Progenitor cell of endocrine pancreas (in vitro differentiated cells): ENCODE results near the gene ERVFRD-1. TPM values are rescaled to one million over a fixed set of nuclear protein-coding genes. Genes with fewer than 3 reads are reported as not detected.

ENCODE experiments used
- DNase-seq: peaks from one replicate; pipeline ENCODE4 v3.0.0; 2021; ENCODE audit warnings: low spot score; ENCODE audit not compliant: unreplicated experiment
- H3K27ac Mint-ChIP-seq: 2 replicates; pipeline ENCODE4 v1.8.0; 2021; ENCODE audit warnings: mild to moderate bottlenecking, moderate library complexity, mixed read lengths
- H3K27me3 Mint-ChIP-seq: 2 replicates; pipeline ENCODE4 v1.8.0; 2021; ENCODE audit warnings: mixed read lengths
- H3K36me3 Mint-ChIP-seq: 2 replicates; pipeline ENCODE4 v1.8.0; 2022; ENCODE audit warnings: mixed read lengths; ENCODE audit not compliant: insufficient read depth
- H3K4me1 Mint-ChIP-seq: 2 replicates; pipeline ENCODE4 v1.8.0; 2021; ENCODE audit warnings: low read depth, mixed read lengths
- H3K4me3 Mint-ChIP-seq: 2 replicates; pipeline ENCODE4 v1.8.0; 2021; ENCODE audit warnings: low read depth, mild to moderate bottlenecking, moderate library complexity, mixed read lengths
- H3K9me3 Mint-ChIP-seq: 2 replicates; pipeline ENCODE4 v1.8.0; 2021; ENCODE audit warnings: low read depth, mixed read lengths
- CTCF ChIP-seq: fragments of 200-600 bp; sonication (generic); IDR thresholded peaks from one replicate; pipeline ENCODE4 v1.5.0; 2021; ENCODE audit warnings: antibody characterized with exemption, mild to moderate bottlenecking; ENCODE audit not compliant: unreplicated experiment
- total RNA-seq: library from RNA; stranded (reverse); gene quantifications from 2 replicates; pipeline ENCODE4 v1.2.1, GENCODE V29; 2021

Gene ERVFRD-1
- total RNA-seq, 1 donor from 2014 or later: not detected

DNA sequence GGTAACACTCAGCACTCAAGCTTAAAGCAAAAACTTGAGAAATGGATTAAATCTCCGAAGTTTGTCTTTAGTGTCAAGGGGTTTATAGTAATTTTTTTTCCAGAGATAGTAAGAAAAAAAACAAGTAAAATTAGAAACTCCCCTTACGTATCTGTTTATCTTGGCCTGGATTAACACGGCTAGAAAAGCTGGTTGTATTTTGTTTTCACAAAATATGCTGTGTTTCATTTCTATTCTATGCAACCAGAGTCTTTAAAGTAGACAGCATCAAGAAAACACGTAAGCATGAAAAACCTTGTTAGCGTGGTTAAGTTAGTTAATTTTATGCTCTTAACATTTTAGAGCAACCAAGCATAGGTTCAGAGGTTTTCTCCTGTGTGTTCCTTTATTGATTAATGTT is 21.8 kb upstream of the ERVFRD-1 start:
- DNase-seq: no peak
- Mint-ChIP-seq H3K27me3 (no peaks in the 10 kb centered on the region), H3K4me3 (no peak overlapping the region), H3K27ac (no peak overlapping the region), H3K9me3 (no peaks in the 10 kb centered on the region), H3K36me3 (peaks cover 8% of the 10 kb centered on the region), H3K4me1 (no peaks in the 10 kb centered on the region)
- TF ChIP-seq CTCF: no peak

DNA sequence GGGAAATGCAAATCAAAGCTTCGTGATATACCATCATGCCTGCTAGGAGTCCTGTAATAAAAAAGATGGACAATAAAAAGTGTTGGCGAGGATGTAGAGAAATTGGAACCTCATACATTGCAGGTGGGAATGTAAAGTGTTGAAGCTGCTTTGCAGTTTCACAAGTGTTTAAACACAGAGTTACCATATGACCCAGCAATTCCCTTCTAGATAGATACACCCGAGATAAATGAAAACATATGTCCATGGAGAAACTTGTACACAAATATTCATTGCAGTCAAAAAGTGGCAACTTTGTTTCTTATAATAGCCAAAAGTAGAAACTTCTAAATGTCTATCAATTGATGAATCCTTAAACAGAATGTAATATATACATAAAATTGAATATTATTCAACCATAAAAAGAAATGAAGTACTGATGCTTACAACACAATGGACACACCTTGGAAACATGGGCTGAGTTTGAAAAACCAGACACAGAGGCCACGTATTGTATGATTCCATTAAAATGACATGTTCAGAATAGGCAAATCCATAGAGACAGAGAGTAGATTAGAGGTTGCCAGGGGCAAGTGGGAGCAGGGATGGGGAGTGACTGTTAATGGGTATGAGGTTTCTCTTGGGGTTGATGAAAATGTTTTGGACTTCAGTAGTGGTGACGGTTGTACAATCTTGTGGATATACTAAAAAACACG is 20.8 kb upstream of the ERVFRD-1 start:
- no peak for TF ChIP-seq CTCF
- Mint-ChIP-seq H3K4me3 (no peak overlapping the region), H3K27me3 (no peaks in the 10 kb centered on the region), H3K36me3 (peaks cover 9% of the 10 kb centered on the region), H3K27ac (no peak overlapping the region), H3K9me3 (no peaks in the 10 kb centered on the region), H3K4me1 (no peaks in the 10 kb centered on the region)
- DNase-seq: no peak

DNA sequence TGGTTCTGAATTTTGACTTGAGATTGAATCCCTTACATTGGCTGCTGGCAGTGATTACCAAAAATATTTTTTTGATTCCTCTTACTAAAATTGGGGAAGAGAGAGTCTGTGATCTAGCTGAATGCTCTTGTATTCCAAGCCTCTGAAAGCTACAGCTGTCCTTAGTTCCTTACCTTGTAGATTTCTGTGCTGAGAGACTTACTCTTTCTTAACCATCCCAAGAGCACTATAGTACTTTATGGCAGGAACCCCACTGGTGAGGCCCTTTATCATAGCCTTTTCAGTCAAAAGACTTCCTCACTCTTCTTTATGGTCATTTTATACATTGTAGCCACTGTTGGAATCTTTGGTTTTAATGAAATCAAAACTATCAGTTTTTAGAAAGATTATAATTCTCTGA is 19.1 kb upstream of the ERVFRD-1 start:
- no peak for TF ChIP-seq CTCF
- no peak for DNase-seq
- Mint-ChIP-seq H3K9me3 (peaks cover 3% of the 10 kb centered on the region), H3K27ac (no peak overlapping the region), H3K4me3 (no peak overlapping the region), H3K4me1 (no peaks in the 10 kb centered on the region), H3K27me3 (no peaks in the 10 kb centered on the region), H3K36me3 (peaks cover 14% of the 10 kb centered on the region)

DNA sequence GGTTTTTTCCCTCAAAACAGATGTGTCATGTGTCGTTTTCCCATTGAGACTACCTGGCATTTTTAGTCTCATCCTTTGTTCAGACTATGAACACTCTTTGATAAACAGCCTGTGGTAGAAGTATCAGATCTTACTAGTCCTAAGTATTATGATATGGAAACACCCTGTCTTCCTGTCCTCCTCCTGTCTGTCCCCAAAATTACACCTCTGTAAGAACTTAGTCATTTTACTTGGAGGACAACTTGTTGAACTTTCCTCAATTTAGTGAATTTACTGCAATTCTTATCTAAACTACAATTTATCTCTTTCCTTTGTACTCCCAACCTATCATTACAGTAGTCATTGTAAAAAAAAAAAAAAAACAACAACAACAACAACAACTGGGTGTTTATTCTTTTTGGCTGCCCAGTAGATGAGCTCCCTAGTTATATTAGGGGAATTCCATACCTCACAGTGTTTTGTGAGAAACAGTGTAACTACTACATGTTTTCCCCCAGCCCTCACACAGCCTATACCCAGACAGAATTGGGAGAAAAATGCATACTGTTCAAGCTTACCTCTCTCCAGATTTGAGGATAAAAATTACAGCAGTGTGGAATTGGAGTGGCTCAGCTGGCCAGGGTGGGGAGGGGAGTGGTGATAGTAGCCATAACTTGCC is 18.5 kb upstream of the ERVFRD-1 start:
- TF ChIP-seq CTCF: no peak
- no peak overlapping the region for H3K27ac Mint-ChIP-seq
- H3K4me3 Mint-ChIP-seq: no peak overlapping the region
- DNase-seq: no peak
- no peaks in the 10 kb centered on the region for H3K27me3 Mint-ChIP-seq
- peaks cover 11% of the 10 kb centered on the region for H3K36me3 Mint-ChIP-seq
- peaks cover 3% of the 10 kb centered on the region for H3K9me3 Mint-ChIP-seq
- no peaks in the 10 kb centered on the region for H3K4me1 Mint-ChIP-seq

GRCh38 chr6:11128608-11129007 is 17.1 kb upstream of the ERVFRD-1 start:
- no peak overlapping the region for H3K4me3 Mint-ChIP-seq
- H3K27ac Mint-ChIP-seq: no peak overlapping the region
- peaks cover 3% of the 10 kb centered on the region for H3K9me3 Mint-ChIP-seq
- peaks cover 7% of the 10 kb centered on the region for H3K36me3 Mint-ChIP-seq
- TF ChIP-seq CTCF: no peak
- H3K4me1 Mint-ChIP-seq: no peaks in the 10 kb centered on the region
- no peak for DNase-seq
- H3K27me3 Mint-ChIP-seq: no peaks in the 10 kb centered on the region
